GM18909 (cell line): ENCODE results near the gene PCBP4.
"Not testable (repeated sequence)": the region's sequence is repeated elsewhere in the genome, so short reads cannot be mapped to it uniquely, and the experiment has no call there.

Experiments used
- ATAC-seq: cut with Tn5 transposase; IDR thresholded peaks from one replicate; pipeline ENCODE4 v1.9.1; 2021; ENCODE audit warnings: mild to moderate bottlenecking; ENCODE audit not compliant: unreplicated experiment, poor library complexity

PCBP4 gene

DNA sequence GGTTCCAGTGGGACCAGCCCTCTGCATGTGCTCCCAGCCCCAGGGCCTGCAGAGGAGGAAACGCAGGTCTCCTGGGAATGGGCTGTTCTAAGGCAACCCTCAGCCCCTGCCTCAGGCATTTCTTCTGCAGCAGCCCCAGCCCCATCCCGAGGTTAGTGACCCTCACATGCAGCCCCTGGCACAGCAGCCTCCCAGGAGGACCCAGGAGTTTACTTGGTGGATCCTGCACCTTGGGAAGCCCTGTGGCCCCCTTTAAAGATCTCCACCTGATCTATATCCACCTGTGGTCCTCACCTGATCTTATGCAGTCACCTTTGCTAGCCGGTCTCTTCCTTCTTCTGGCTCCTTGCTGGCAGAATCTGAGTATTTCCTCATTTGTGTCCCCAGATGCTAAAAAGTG is 38.3 kb downstream of the PCBP4 start:
- not testable (repeated sequence) for ATAC-seq

GRCh38 chr3:51928438-51928837 is 38.8 kb downstream of the PCBP4 start:
- no peak for ATAC-seq

GRCh38 chr3:51927061-51927977 is 39.9 kb downstream of the PCBP4 start:
- ATAC-seq: no peak

- no peak for ATAC-seq
These were observed 46.1 kb downstream of the PCBP4 start for GRCh38 chr3:51921081-51921578.

DNA sequence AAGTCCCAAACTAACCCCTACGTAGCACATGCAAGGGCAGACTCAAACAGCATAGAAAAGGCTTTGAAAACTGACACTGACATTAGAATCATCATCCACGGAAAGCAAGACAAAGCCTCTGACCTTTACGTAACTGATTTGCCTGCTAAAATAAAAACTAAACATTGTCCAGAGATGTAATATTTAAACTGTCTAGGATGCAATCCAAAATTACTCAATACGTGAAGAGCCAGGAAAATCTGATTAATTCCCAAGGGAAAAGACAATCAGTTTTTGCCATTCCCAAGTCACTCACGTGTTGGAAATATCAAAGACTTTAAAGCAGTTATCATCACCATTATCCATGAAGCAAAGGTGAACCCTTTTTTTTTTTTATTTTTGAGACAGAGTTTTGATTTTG is 50.8 kb downstream of the PCBP4 start:
- no peak for ATAC-seq

GRCh38 chr3:51908026-51908425 is 59.2 kb downstream of the PCBP4 start:
- ATAC-seq: no peak
